GM12801 (cell line): Measurements from ENCODE around the gene MAPK8IP2.

ENCODE experiments used
- TF ChIP-seq, protein P1 (sequence below): IDR thresholded peaks from one replicate; pipeline ENCODE4 v1.5.1; 2011; ENCODE audit warnings: control low read depth; ENCODE audit not compliant: insufficient read length; ENCODE audit errors: extremely low read depth

Gene MAPK8IP2

DNA sequence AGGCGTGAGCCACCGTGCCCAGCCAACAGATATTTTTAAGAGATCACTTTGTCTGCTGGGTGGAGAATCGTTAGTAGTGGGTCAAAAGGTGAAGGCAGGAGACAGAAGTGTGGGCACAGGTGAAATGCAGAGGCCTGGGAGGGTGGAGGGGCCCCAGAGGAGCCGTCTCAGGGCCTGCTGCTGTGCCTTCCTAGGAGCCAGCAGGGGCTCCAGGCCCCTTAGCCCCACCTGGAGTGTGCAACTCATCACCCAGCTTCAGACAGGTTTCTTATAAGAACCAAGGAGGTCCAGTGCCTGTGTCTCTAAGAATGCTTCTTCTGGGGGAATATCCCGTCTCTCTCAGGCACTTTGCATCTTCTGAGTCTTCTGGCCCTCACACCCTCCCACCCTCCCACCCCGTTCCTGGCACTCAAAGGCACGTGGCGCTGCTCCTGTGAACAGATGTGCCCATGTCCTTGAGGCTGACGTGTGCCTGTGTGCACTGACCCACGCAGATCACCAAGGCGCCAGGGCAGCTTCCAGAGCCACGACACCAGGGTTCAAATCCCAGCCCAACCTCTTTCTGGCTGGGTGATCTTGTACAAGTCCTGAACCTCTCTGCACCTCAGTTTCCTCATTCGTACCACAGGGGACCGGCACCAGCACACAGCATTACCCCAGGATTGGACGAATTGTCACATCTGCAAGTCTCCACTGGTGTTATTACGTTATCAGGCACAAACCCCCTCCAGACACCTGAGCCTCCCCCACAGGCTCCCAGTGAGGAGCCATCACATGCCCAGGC is 23.9 kb downstream of the MAPK8IP2 start:
- TF ChIP-seq, protein P1, sequence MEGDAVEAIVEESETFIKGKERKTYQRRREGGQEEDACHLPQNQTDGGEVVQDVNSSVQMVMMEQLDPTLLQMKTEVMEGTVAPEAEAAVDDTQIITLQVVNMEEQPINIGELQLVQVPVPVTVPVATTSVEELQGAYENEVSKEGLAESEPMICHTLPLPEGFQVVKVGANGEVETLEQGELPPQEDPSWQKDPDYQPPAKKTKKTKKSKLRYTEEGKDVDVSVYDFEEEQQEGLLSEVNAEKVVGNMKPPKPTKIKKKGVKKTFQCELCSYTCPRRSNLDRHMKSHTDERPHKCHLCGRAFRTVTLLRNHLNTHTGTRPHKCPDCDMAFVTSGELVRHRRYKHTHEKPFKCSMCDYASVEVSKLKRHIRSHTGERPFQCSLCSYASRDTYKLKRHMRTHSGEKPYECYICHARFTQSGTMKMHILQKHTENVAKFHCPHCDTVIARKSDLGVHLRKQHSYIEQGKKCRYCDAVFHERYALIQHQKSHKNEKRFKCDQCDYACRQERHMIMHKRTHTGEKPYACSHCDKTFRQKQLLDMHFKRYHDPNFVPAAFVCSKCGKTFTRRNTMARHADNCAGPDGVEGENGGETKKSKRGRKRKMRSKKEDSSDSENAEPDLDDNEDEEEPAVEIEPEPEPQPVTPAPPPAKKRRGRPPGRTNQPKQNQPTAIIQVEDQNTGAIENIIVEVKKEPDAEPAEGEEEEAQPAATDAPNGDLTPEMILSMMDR = no peak

DNA sequence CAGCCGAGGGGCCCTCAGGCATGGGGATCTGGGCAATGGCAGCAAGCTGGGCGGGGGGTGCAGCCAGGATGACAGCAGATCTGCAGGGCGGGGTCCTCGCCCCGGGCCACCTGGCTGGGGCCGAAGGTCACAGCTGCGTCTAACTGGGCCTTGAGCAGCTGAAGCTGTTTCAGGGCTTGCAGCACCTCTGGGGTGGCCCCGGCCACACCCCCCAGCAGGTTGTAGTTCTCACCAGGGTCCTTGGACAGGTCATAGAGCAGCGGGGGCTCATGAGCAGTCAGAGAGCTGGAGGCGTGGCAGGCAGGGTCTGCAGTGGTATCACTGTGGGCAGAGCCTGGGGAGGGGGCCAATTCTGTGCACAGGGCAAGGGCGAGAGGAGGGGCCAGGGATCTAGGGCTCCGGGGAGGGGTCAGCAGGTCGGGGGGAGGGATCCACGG is 24.6 kb downstream of the MAPK8IP2 start:
- TF ChIP-seq, protein P1 = no peak

DNA sequence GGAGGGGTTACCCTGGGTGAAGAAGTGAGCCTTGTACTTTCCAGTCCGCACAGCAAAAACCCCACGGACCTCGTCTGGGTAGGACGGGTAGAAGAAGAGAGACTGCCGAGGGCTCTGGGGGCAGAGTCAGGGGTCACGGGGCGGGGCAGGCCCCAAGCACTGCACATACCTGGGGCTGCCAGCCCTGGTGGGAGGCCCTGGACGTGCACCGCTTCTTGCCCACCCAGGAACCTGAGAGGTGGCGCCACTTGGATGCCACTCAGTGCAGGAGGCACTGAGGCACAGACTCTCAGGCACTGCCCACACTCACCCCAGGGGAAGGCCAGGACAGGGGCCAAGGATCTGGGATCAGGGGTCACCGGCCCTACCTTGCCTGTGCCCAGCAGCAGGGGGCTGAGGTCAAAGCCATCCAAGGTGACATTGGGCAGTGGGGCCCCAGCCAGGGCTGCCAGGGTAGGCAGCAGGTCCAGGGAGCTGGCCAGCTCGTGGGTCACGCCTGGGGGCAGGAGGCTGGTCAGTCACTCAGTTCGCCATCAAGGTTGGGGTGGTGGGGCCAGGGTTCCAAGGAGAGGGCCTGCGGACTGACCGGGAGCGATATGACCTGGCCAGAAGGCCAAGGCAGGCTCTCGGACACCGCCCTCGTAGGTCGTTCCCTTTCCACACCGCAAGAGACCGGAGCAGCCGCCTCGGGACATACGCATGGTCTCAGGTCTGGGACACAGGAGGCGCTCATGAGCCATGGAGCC is 25.1 kb downstream of the MAPK8IP2 start:
- TF ChIP-seq, protein P1 = no peak

DNA sequence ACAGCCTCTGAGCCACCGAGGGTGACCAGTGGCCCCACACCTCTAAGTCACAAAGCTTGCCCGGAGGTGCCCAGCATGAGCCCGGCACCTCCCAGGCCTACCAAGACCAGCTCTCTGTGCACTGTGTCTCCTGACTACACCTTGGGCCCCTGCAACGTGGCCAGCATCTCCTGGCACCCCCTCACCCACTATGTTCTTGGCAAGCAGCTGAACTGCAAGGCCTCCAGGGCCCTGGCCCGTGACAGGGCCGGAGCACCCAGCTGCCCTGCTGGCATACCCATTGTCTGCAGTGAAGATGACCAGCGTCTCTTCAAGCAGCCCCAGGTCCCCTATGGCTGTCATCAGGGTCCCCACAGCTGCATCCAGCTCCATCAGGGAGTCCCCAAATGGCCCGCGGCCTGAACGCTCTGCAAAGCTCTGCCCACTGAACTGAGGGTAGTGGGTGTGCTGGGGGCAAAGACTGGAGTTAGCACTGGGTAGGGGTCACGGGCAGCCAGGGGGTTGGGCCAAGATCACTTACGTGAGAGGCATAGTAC is 25.8 kb downstream of the MAPK8IP2 start:
- TF ChIP-seq, protein P1 = no peak

DNA sequence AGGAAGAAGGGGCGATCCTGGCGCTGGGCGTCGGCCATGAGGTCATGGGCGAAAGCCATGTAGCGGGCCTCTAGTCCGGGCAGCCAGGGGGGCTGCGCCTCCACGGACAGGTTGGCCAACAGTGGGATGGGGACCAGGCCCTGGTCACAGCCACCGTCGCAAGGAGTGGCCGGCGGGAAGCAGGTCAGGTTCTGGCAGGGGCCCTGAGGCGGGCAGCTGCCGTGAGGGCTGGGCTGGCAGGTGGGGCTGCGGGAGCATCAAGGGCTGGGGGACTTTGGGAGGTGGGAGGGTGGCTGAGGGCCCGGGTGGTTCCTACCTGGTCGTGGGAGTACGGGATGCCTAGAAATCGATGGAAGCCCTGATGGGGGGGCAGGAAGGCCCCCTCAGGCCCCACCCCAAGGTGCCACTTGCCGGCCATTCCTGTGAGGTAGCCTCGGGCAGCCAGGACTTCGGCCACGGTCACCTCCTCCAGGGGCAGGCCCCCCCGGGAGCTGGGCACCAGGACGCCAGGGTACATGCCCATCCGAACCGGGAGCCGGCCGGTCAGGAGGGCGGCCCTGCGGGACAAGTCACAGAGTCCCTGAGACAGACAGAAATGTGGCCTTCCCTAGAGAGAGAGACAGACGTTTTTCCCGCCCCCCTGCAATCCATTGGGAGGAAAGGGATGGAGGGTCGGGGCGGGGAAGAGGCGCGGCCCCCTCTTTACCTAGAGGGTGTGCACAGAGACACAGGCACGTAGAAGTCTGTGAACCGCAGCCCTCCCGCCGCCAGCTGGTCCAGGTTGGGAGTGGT is 26.5 kb downstream of the MAPK8IP2 start:
- TF ChIP-seq, protein P1 = no peak

DNA sequence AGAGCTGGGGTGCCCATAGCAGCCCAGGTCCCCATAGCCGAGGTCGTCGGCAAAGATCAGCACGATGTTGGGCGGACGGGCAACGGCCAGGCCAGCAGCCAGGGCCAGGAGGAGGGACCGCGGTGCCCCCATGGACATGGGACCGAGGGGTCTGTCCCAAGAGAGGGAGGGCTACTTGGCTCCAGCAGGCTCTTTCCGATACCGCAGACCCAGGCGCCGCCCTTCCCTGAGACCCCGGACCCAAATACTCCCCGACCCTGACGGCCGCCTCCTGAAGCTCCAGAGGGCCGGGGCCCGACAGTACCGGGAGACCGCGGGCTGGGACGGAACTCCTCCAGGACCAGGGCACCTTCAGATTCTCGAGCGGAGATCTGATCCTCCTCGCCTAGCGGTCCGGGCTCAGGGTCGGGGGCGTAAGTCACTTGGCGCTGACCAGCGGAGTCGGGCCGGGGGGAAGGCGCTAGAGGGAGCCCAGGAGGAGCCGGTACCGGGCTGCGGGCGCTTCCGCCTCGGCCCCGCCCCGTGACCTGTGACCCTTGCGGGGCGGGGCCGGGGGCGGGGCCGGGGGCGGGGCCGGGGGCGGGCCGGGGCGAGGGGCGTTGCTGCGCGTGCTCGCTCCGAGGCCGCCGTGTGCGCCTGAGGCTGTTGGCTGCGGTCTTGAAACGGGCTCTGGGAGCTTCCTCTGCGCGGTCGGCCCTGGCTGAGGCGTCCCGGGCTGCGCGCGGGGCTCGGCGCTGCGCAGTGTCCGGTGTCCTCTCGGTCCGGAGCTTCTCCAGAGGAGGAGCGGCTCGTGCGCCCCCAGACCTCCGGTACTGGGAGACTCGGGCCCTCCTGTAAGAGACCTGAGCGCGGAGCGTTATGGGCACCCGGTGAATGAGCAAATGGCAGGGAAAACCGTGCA is 27.3 kb downstream of the MAPK8IP2 start, which contains the start of gene ARSA:
Gene ARSA (minus strand): TSS at position 511 of the 901 bp plus-strand sequence. CDS start 373 bp downstream, at position 138.
- TF ChIP-seq, protein P1 = no peak
